ENCODE measurements around the gene SLC7A8.

GRCh38 chr14:23099212-23099861, 84.1 kb downstream of the SLC7A8 start:
- TF ChIP-seq BHLHE40 (IDR thresholded peaks at IDR 0.05; ENCODE audit: borderline replicate concordance) (no peak), ELF4 (IDR thresholded peaks at IDR 0.05) (no peak), NFRKB (IDR thresholded peaks at IDR 0.05) (no peak), FOXK2 (IDR thresholded peaks at IDR 0.05) (no peak), HDGF (IDR thresholded peaks at IDR 0.05; ENCODE audit: borderline replicate concordance) (no peak), FOXA1 (IDR thresholded peaks at IDR 0.05) (no peak), SP1 (IDR thresholded peaks at IDR 0.05) (no peak)

All from HEK293T (cell line).